Psoas muscle (tissue), 8 donors: ENCODE measurements around the gene NME7. TPM values are rescaled to one million over a fixed set of nuclear protein-coding genes. Genes with fewer than 3 reads are reported as not detected.

ENCODE experiments used
- ATAC-seq, 4 donors: fragments of 200-7000 bp; cut with Tn5 transposase; one replicate each; pipeline ENCODE4 v1.9.1; 2020; ENCODE audit warnings: moderate library complexity in 3 of 4, mild to moderate bottlenecking in 2 of 4
- DNase-seq, 2 donors: peaks; one replicate each; pipeline ENCODE4 v3.0.0-alpha.2; 2020
- H3K27ac ChIP-seq: fragments of 200-600 bp; one replicate; pipeline ENCODE4 v1.8.0; 2022
- H3K27me3 ChIP-seq, 3 donors: fragments of 200-600 bp in 1 of 3; one replicate each; pipeline versions ENCODE4 v1.6.1 to v1.8.0; 2013 to 2022; ENCODE audit warnings: low read length in 2 of 3, mild to moderate bottlenecking in 2 of 3, moderate library complexity in 1 of 3; ENCODE audit not compliant: insufficient read depth in 3 of 3
- H3K36me3 ChIP-seq, 2 donors: fragments of 200-600 bp in 1 of 2; one replicate each; pipeline versions ENCODE4 v1.6.1 to v1.8.0; 2013 to 2022; ENCODE audit warnings: low read depth in 1 of 2, mild to moderate bottlenecking in 1 of 2, moderate library complexity in 1 of 2; ENCODE audit not compliant: insufficient read depth in 1 of 2
- H3K4me1 ChIP-seq: fragments of 200-600 bp; one replicate; pipeline ENCODE4 v1.8.0; 2022
- H3K4me3 ChIP-seq: fragments of 200-600 bp; one replicate; pipeline ENCODE4 v1.8.0; 2022; ENCODE audit warnings: mild to moderate bottlenecking
- H3K9me3 ChIP-seq: fragments of 200-600 bp; one replicate; pipeline ENCODE4 v1.8.0; 2022
- CTCF ChIP-seq: fragments of 200-600 bp; IDR thresholded peaks from one replicate; pipeline ENCODE4 v1.8.0; 2022; ENCODE audit warnings: antibody characterized with exemption
- WGBS, 3 donors: extraction: QIAGEN DNeasy Blood & Tissue Kit; methylation state at CpG; one replicate each; pipeline versions ENCODE4 v1.1.6 to v1.1.7; 2013; 5-methylcytosine and 5-hydroxymethylcytosine counted together
- intact Hi-C, 2 donors: fragments of 100-400 bp; cut with DNase I; formaldehyde crosslinking; loops; one replicate each; pipeline versions ENCODE4 v1.11.0 to v1.14.2; 2022
- polyA plus RNA-seq, 3 donors: library from polyadenylated mRNA; stranded (reverse); fragments of 200-250 nt; gene quantifications; one replicate each; pipeline ENCODE4 v1.2.3, GENCODE V29; 2013
- total RNA-seq, 4 donors: library from RNA; stranded (reverse); fragmentation: NEBNext Ultra II Directional in 2 of 4; extraction: Animal tissue kit (Norgen Biotek cat#: 25700) in 2 of 4; gene quantifications; one replicate each; pipeline versions ENCODE4 v1.2.1 to v1.2.4, GENCODE V29; 2021 to 2023
- donor health status: healthy with polysubstance abuse.
- donor health status: DM: no; HTN: no; CAD: no; lungs with moderate emphysema.
- donor health status: Bipolar disorder and iron deficiency.
- donor health status: healthy.
- donor health status: DM: yes; HTN: yes; CAD: no.
- donor health status: DM: no; HTN: no; CAD: no.
- donor health status: DM: no; HTN: no; CAD: no.
- donor health status: DM: yes; HTN: yes; CAD: no.

Gene NME7
- total and polyA plus RNA-seq, 7 donors, result 3.9 to 14.1 (median 4.8) TPM

- TF ChIP-seq CTCF, result no peak
- Histone ChIP-seq H3K9me3 (no peaks in the 10 kb centered on the region), H3K27me3 (no peaks in the 10 kb centered on the region), H3K4me3 (no peak overlapping the region), H3K27ac (no peak overlapping the region), H3K4me1 (peaks cover 11% of the 10 kb centered on the region), H3K36me3 (no peaks in the 10 kb centered on the region)
- intact Hi-C loops, result loop anchor here in 1 of 2 donors (10.0 kb wide), 1 partner anchor 206 kb away; no protein-coding TSS in a partner anchor
- no peak for ATAC-seq
- WGBS, 3 donors, result 96 to 97% (median 96%) methylated on average over 2 of the region's 2 CpGs
- no peak for DNase-seq
Observed at GRCh38 chr1:169138866-169139670, 228.5 kb downstream of the NME7 start.

GRCh38 chr1:169137357-169137756 lies 230.2 kb downstream of the NME7 start:
- Histone ChIP-seq H3K9me3 (no peaks in the 10 kb centered on the region), H3K36me3 (peaks cover 0 to 9% of the 10 kb centered on the region in 2 donors), H3K27me3 (no peaks in the 10 kb centered on the region), H3K4me3 (no peak overlapping the region), H3K4me1 (no peaks in the 10 kb centered on the region), H3K27ac (no peak overlapping the region)
- DNase-seq (peak in 1 of 2 donors; percentile 72), ATAC-seq (peak; percentile 12 to 28 (median 18))
- WGBS, 3 donors, result 98 to 99% (median 98%) methylated on average over 4 of the region's 4 CpGs
- TF ChIP-seq CTCF, result no peak
- intact Hi-C loops, result loop anchor here in 1 of 2 donors (10.0 kb wide), 1 partner anchor 207 kb away; no protein-coding TSS in a partner anchor

- intact Hi-C loops, result loop anchor here in 1 of 2 donors (10.0 kb wide), 1 partner anchor 211 kb away; no protein-coding TSS in a partner anchor
- H3K4me3 ChIP-seq, result no peak overlapping the region
- WGBS, 3 donors, result 63 to 87% (median 68%) methylated on average over 2 of the region's 2 CpGs
- no peaks in the 10 kb centered on the region for H3K9me3 ChIP-seq
- peak overlapping the region; percentile 51 for H3K27ac ChIP-seq
- ATAC-seq (peak in 3 of 4 donors; percentile 10 to 20 (median 13)), DNase-seq (no peak)
- H3K27me3 ChIP-seq, result no peaks in the 10 kb centered on the region
- H3K4me1 ChIP-seq, result peaks cover 12% of the 10 kb centered on the region
- H3K36me3 ChIP-seq, result peaks cover 3 to 43% of the 10 kb centered on the region in 2 donors
- TF ChIP-seq CTCF, result peak; percentile 21
Observed at GRCh38 chr1:169133801-169134502, 233.6 kb downstream of the NME7 start.

GRCh38 chr1:169133228-169133576 lies 234.4 kb downstream of the NME7 start:
- no peaks in the 10 kb centered on the region for H3K9me3 ChIP-seq
- TF ChIP-seq CTCF, result no peak
- peaks cover 20% of the 10 kb centered on the region for H3K4me1 ChIP-seq
- 39 to 76% (median 50%) methylated on average over 5 of the region's 5 CpGs for WGBS, 3 donors
- H3K27me3 ChIP-seq, result no peaks in the 10 kb centered on the region
- no peak for DNase-seq
- peaks cover 7 to 50% of the 10 kb centered on the region in 2 donors for H3K36me3 ChIP-seq
- H3K27ac ChIP-seq, result peak overlapping the region; percentile 51
- no peak for ATAC-seq
- no peak overlapping the region for H3K4me3 ChIP-seq
- intact Hi-C loops, result loop anchor here in 1 of 2 donors (10.0 kb wide), 1 partner anchor 212 kb away; no protein-coding TSS in a partner anchor
